ENCODE results near the gene RBM45. TPM values are rescaled to one million over a fixed set of nuclear protein-coding genes. Genes with fewer than 3 reads are reported as not detected.

RBM45 gene
- total and polyA plus RNA-seq, 4 donors, result 8.8 to 19.6 (median 13.0) TPM

DNA sequence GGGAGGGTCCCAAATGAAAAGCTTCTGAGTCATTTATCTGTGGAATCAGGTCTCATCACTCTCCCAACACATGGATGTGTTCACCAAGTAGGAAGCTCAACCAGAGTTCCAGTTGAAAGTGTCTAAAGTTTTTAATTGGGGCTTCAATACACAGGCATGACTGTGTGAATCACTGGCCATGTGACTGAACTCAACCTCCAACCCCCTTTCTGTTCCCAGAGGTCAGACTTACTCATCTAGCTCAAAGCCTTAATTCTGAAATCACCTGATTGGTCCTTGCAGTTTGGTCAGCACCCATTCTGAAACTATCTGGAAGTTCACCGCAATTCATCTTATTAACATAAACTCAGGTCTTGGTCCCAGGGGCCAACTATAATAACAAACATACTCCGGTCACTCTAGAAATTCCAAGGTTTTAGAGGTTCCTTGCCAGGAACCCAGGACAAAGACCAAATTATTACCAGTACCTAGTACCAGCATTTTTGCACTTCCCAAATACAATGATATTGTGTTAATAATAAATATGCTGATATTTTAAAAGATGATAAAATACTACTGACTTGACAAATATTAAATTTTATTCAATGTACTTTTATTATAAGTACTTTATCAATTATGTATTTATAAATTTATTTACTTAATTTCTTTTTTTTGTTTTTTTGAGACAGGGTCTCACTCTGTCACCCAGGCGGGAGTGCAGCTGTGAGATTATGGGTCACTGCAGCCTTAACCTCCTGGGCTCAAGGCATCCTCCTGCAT is 10.7 kb upstream of the RBM45 start:
- H3K27ac ChIP-seq (ENCODE audit: low read depth in 1 of 2, low read length in 1 of 2), result no peak overlapping the region

DNA sequence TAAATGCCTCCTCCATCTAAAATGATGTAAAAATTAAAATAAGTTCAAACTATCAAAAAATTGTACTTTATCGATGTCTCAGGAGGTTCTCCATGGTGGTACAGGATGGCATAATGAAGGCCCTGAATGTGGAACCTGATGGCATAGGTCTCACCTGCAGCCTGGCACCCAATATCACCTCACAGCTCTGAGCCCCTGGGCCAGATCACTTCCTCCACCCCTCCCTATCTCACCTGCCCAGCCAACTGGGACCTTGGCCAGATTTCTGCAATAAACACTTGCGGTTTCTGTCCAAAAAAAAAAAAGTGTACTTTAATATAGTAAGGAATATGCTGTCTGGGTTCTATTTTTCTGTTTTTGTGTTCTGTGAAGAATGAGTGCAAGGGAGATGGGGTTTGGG is 6.7 kb upstream of the RBM45 start:
- Histone ChIP-seq H3K9ac (ENCODE audit: insufficient read depth in 1 of 2, low read length in 2 of 2) (no peak overlapping the region), H3K4me1 (ENCODE audit: control insufficient read depth in 5 of 5, insufficient read depth in 5 of 5, low read length in 5 of 5) (no peaks in the 10 kb centered on the region), H3K9me3 (ENCODE audit: control insufficient read depth in 4 of 4, insufficient read depth in 3 of 4, low read length in 3 of 4) (no peaks in the 10 kb centered on the region), H3K27me3 (ENCODE audit: control insufficient read depth in 3 of 3, insufficient read depth in 3 of 3, low read length in 2 of 3) (peaks cover 0 to 2% (median 0%) of the 10 kb centered on the region in 3 donors), H3K36me3 (ENCODE audit: control insufficient read depth in 4 of 4, insufficient read depth in 4 of 4, low read length in 4 of 4) (no peaks in the 10 kb centered on the region), H3K4me3 (no peak overlapping the region), H3K27ac (ENCODE audit: low read depth in 1 of 2, low read length in 1 of 2) (no peak overlapping the region)
- TF ChIP-seq, protein P1, sequence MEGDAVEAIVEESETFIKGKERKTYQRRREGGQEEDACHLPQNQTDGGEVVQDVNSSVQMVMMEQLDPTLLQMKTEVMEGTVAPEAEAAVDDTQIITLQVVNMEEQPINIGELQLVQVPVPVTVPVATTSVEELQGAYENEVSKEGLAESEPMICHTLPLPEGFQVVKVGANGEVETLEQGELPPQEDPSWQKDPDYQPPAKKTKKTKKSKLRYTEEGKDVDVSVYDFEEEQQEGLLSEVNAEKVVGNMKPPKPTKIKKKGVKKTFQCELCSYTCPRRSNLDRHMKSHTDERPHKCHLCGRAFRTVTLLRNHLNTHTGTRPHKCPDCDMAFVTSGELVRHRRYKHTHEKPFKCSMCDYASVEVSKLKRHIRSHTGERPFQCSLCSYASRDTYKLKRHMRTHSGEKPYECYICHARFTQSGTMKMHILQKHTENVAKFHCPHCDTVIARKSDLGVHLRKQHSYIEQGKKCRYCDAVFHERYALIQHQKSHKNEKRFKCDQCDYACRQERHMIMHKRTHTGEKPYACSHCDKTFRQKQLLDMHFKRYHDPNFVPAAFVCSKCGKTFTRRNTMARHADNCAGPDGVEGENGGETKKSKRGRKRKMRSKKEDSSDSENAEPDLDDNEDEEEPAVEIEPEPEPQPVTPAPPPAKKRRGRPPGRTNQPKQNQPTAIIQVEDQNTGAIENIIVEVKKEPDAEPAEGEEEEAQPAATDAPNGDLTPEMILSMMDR (IDR thresholded peaks at IDR 0.05; ENCODE audit: control extremely low read depth, extremely low read depth), result no peak
- 59 to 78% methylated on average over 2 of the region's 2 CpGs for WGBS, 2 donors
- ATAC-seq (ENCODE audit: insufficient read depth, low FRiP score), result no peak
- DNase-seq, result peak in 1 of 3 donors; percentile 15

More for the DNA sequence above, 10.7 kb upstream of the RBM45 start:
- no peak overlapping the region for H3K4me3 ChIP-seq
- no peaks in the 10 kb centered on the region for H3K36me3 ChIP-seq (ENCODE audit: control insufficient read depth in 4 of 4, insufficient read depth in 4 of 4, low read length in 4 of 4)
- no peak overlapping the region for H3K9ac ChIP-seq (ENCODE audit: insufficient read depth in 1 of 2, low read length in 2 of 2)
- no peaks in the 10 kb centered on the region for H3K9me3 ChIP-seq (ENCODE audit: control insufficient read depth in 4 of 4, insufficient read depth in 3 of 4, low read length in 3 of 4)
- DNase-seq (no peak), ATAC-seq (ENCODE audit: insufficient read depth, low FRiP score) (no peak)
- TF ChIP-seq, protein P1 (IDR thresholded peaks at IDR 0.05; ENCODE audit: control extremely low read depth, extremely low read depth), result no peak
- peaks cover 0 to 2% (median 0%) of the 10 kb centered on the region in 3 donors for H3K27me3 ChIP-seq (ENCODE audit: control insufficient read depth in 3 of 3, insufficient read depth in 3 of 3, low read length in 2 of 3)
- H3K4me1 ChIP-seq (ENCODE audit: control insufficient read depth in 5 of 5, insufficient read depth in 5 of 5, low read length in 5 of 5), result no peaks in the 10 kb centered on the region
- WGBS, 2 donors, result 90 to 93% methylated on average over 3 of the region's 3 CpGs

DNA sequence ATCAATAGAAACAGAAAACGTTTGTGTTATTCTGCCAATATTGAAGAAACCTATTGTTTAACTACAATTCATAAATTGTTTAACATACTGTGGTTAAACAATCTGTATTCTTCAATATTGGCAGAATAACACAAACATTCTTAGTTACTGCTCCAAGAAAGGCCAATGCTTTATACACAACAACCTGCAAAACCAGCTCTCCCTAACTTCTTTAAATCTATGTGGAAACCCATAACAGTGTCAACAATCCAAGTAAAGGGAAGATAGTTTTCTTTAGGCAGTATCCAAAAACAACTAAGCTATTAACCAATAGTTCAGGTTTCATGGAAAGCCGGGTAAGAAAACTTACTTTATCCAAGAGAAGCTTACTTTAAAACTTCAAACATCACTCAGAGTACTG is 6.2 kb upstream of the RBM45 start:
- Histone ChIP-seq H3K36me3 (ENCODE audit: control insufficient read depth in 4 of 4, insufficient read depth in 4 of 4, low read length in 4 of 4) (no peaks in the 10 kb centered on the region), H3K9ac (ENCODE audit: insufficient read depth in 1 of 2, low read length in 2 of 2) (no peak overlapping the region), H3K4me3 (no peak overlapping the region), H3K27me3 (ENCODE audit: control insufficient read depth in 3 of 3, insufficient read depth in 3 of 3, low read length in 2 of 3) (peaks cover 0 to 2% (median 0%) of the 10 kb centered on the region in 3 donors), H3K27ac (ENCODE audit: low read depth in 1 of 2, low read length in 1 of 2) (no peak overlapping the region), H3K9me3 (ENCODE audit: control insufficient read depth in 4 of 4, insufficient read depth in 3 of 4, low read length in 3 of 4) (no peaks in the 10 kb centered on the region), H3K4me1 (ENCODE audit: control insufficient read depth in 5 of 5, insufficient read depth in 5 of 5, low read length in 5 of 5) (no peaks in the 10 kb centered on the region)
- DNase-seq (peak in 1 of 3 donors; percentile 13), ATAC-seq (ENCODE audit: insufficient read depth, low FRiP score) (no peak)
- TF ChIP-seq, protein P1 (IDR thresholded peaks at IDR 0.05; ENCODE audit: control extremely low read depth, extremely low read depth), result no peak
- 47 to 73% methylated on average over 2 of the region's 2 CpGs for WGBS, 2 donors

Data from lung (tissue), 12 donors.